Activated CD4-positive, alpha-beta T cell treated with anti-CD3 and anti-CD28 coated beads for 24 hours (primary cell): ENCODE data around the gene FBRSL1.
A peak's percentile ranks its signal among the peaks of the same experiment; 100 is the strongest.

Experiments used
- DNase-seq, 2 donors: peaks; one replicate each; pipeline ENCODE4 v3.0.0-alpha.2; 2020; ENCODE audit warnings: low read depth in 2 of 2

FBRSL1 gene

DNA sequence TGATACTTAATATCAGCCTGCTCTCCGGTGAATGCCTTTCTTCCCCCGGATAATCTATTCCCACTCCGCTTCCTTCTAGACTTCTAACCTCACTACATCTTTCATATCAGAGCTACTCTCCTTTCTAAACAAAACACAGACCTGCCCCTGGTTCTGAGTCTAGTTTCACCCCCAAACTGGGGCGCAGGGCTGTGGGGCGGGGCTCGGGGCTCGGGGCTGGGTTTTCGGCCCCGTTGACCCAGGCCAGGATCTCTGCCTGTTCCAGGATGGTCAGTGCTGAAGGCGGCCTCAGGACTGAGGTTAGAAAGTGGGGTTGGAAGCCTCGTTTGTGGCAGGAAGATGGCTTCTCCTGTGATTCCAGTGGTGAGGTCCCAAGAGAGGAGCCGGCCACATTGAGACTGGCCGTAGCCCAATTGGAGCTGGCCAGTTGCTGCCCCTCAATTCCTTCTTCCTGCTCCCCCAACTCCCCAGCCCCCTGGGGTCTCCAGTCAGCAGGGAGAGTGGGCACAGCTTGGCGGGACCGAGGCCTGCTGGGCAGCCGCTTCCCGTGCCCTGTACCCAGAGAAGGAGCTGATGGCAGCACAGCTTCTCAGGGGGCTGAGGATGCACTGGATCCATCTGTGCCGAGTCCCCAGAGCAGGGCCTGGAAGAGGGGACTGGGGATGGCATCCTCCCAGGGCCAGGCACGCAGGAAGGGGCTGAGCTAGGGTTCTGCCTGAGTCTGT, 67.5 kb downstream of the FBRSL1 start:
- no peak for DNase-seq

DNA sequence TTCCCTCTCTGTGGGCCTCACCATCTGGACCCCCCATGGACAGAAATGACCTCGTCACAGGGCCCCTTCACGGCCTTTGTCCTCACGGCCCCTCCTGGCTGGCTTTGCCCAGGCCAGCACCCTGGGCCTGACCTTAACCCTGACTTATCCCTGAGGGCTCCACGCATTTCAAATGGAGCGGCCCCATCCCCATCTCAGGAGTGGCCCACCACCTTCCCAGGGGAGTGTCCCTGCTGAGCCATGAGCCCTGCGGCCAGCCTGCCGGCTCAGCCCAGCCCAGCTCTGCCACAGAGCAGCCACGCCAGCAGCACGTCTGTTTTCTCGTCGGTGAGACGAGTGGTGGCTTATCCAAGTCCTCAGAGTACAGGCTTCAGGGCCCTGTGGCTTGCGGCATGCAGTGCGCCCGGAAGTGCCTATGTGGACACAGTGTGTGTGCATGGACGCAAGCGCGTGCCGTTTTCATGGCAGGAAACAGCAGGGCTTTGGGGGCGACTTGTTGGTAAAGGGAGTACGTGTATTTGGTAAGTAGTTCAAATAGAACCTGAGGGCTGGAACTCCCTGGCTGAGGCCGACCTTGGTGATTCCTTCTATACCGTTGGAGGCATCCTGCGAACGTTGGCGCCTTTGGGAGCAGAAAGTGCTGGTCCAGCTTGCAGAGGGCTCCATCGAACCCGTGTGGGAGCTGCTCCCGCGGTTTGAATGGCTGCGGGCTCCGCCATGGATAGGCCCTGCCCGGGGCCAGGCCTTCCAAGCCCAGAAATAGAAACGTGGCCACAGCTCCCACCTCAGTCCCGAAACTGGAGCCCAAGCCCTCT, 68.3 kb downstream of the FBRSL1 start:
- DNase-seq = no peak

DNA sequence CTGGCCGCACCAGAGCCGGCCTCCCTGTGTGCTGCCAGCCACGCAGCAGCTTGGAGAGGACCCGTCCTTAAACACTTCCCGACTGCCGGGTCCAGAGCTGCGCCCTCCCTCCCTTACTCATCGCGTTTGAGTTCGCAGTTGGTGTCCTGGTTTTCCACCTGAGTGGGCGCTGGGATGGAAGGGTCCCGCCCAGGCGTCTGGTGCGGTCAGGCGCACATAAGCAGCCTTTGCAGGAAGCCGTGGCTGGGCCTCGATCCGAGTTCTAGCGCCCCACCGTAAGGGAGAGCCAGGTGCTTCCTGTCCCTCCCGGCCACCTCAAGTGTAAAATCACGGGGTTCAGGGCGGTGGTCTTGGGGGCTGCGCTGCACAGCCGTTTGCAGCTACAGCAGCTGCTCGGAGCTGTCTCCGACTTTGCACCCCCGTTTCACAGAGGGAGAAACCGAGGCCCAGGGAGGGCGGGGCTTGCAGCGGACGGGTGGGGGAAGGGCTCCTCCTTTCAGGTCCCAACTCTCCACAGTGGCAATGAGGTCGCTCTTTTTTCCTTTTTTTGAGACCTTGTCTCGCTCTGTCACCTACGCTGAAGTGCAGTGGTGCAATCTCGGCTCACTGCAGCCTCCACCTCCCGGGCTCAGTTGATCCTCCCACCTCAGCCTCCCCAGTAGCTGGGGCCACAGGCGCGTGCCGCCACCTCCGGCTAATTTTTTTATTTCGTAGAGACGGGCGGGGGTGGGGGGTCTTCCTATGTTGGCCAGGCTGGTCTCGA, 69.1 kb downstream of the FBRSL1 start:
- no peak for DNase-seq

DNA sequence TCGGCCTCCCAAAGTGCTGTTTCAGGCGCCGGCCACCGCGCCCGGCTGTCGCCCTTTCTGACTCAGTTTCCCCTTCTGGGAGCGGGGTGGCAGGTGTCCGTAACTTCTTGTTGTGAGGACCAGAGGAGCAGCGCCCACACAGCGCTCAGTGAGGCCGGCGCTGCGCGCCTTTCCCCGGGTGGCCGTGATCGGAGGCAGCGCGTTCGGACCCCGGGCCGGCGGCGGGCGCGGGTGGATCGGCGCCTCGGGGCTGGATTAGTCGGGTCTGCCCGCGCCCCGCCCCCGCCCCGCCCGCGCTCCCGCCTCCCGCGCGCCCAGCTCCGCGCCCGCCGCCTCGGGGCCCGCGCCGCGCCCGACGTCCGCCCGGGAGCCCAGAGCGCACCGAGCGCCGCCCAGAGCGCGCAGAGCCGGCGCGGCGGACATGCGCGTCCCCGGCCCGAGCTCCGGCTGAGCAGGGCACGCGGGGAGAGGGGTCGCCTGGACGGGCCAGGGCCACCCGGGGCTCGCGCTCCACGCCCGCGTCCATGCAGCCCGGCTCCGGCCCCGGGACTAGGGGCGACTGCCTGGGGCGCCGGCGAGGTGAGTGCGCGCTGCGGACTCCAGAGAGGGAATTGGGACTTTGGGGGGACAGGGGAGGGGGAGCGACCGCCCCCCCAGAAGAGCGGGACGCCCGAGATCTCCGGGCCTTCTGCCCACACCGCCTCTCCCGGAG, 69.9 kb downstream of the FBRSL1 start:
- peak; percentile 22 to 37 for DNase-seq

DNA sequence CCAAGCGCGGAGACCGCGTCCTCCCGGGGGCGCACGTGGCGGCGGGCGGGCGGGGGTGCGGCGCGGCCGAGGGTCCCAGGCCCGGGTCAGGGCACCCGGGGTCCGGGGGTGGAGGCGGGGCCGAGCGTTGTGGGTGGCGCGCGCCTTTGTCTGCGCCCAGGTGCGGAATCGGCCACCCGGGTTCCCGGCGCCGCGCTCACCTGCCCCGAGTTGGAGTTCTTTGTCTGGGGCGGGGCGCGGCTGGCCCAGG, 70.3 kb downstream of the FBRSL1 start:
- peak in 1 of 2 donors; percentile 30 for DNase-seq

DNA sequence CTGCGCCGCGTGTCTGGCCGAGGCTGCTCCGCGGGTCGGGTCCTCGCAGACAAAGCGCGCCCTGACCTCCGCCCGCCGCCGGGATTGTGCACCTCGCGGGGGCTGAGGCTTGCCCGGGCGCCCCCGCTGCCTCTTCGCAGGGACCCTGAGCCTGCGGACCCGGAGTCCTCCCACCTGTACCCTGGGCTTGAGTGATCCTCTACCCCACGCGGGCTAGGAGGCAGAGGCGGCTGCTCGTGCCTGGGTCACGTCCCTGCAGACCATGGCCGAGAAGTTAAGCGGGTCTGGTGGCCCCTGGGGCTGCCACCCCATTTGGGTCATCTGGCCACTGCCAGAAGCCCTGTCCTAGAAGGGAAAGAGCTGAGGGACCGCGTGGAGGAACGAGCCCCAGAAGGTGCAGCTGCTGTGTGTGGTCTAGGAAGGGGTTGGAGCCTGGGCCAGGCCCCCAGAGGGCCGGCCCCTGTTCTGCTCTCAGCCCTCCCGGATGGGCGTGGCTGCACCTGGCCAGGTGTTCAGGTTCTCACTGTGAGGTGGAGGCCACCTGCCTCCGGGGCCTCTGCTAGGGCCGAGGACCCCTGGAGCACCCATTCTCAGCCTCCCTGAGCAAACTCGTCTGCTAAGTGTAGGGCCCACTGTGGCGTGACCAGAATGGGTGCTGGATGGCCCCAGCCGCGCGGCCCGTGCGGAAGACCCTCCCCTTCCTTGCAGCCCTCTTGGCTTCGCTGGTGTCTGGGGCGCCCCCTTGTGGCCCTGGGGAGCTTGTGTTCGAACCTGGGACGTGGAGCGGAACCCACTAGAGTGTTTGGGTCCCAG, 70.9 kb downstream of the FBRSL1 start:
- peak; percentile 76 to 79 for DNase-seq
